Omental fat pad (tissue), 4 donors: ENCODE results near the gene GJB6. TPM values are rescaled to one million over a fixed set of nuclear protein-coding genes. Genes with fewer than 3 reads are reported as not detected.
A peak's percentile ranks its signal among the peaks of the same experiment; 100 is the strongest.

Source experiments
- ATAC-seq: fragments of 150-250 bp; one replicate; pipeline ENCODE4 v1.9.1; 2016; ENCODE audit warnings: mild to moderate bottlenecking, moderate library complexity; ENCODE audit not compliant: low FRiP score
- DNase-seq: peaks from one replicate; pipeline ENCODE4 v3.0.0-alpha.2; 2019; ENCODE audit warnings: low spot score
- CTCF ChIP-seq, 3 donors: fragments of 450-650 bp; IDR thresholded peaks; one replicate each; pipeline ENCODE4 v1.5.1; 2016 to 2017; ENCODE audit warnings: antibody characterized with exemption in 3 of 3, mild to moderate bottlenecking in 3 of 3, moderate library complexity in 2 of 3
- total RNA-seq, 4 donors: library from RNA; depleted of rRNA; stranded (reverse); fragments of >200 nt; gene quantifications; one replicate each; pipeline ENCODE4 v1.1.0, GENCODE V29; 2016

GJB6 gene
- total RNA-seq, 4 donors from 2014 or later = not detected

- no peak for TF ChIP-seq CTCF (IDR thresholded peaks at IDR 0.05)
- DNase-seq = no peak
- no peak for ATAC-seq
Observed at GRCh38 chr13:20177049-20177831, 54.9 kb downstream of the GJB6 start.

GRCh38 chr13:20175907-20176652, 56.0 kb downstream of the GJB6 start:
- ATAC-seq (no peak), DNase-seq (no peak)
- TF ChIP-seq CTCF (IDR thresholded peaks at IDR 0.05) = no peak

GRCh38 chr13:20175406-20175794, 56.7 kb downstream of the GJB6 start:
- TF ChIP-seq CTCF (IDR thresholded peaks at IDR 0.05) = no peak
- no peak for ATAC-seq
- DNase-seq = no peak

- ATAC-seq (peak; percentile 96), DNase-seq (peak; percentile 87)
- TF ChIP-seq CTCF (IDR thresholded peaks at IDR 0.05) = no peak
Observed at GRCh38 chr13:20174656-20175405, 57.3 kb downstream of the GJB6 start.

- TF ChIP-seq CTCF (IDR thresholded peaks at IDR 0.05) = no peak
- ATAC-seq = no peak
- no peak for DNase-seq
Observed at GRCh38 chr13:20173116-20173746, 58.9 kb downstream of the GJB6 start.

Other genes with a start within 250 kb of the GJB6 start
- 1 to 10 TPM in 1 of 4 donors, under 1 TPM in 2, not detected in 1; 0.19 to 1.6 (median 0.60) TPM for gene GJA3, start 71.3 kb downstream of the GJB6 start, total RNA-seq
- 10 to 100 TPM in 1 of 4 donors, 1 to 10 TPM in 1, under 1 TPM in 1, not detected in 1; 0.63 to 13.5 (median 7.4) TPM for gene GJB2, start 39.4 kb downstream of the GJB6 start, total RNA-seq